Heart right ventricle (tissue), 16 donors: Measurements from ENCODE around the gene CDC42SE2. TPM values are rescaled to one million over a fixed set of nuclear protein-coding genes. Genes with fewer than 3 reads are reported as not detected.

Experiments used
- ATAC-seq, 8 donors: fragments of 200-7000 bp; cut with Tn5 transposase; one replicate each; pipeline ENCODE4 v1.9.1; 2020; ENCODE audit warnings: mild to moderate bottlenecking in 8 of 8, moderate library complexity in 8 of 8, moderate number of reproducible peaks in 1 of 8
- DNase-seq, 2 donors: peaks; one replicate each; pipeline ENCODE4 v3.0.0-alpha.2; 2020
- H3K27ac ChIP-seq, 10 donors: fragments of 200-600 bp; sonication (generic) in 2 of 10; one replicate each; pipeline versions ENCODE4 v1.5.0 to v1.8.0; 2020 to 2022; ENCODE audit warnings: mild to moderate bottlenecking in 3 of 10
- H3K27me3 ChIP-seq, 7 donors: fragments of 200-600 bp; one replicate each; pipeline ENCODE4 v1.8.0; 2021 to 2022; ENCODE audit warnings: mild to moderate bottlenecking in 2 of 7
- H3K36me3 ChIP-seq, 9 donors: fragments of 200-600 bp; sonication (generic) in 1 of 9; one replicate each; pipeline versions ENCODE4 v1.5.0 to v1.8.0; 2020 to 2022; ENCODE audit warnings: mild to moderate bottlenecking in 2 of 9
- H3K4me1 ChIP-seq, 9 donors: fragments of 200-600 bp; sonication (generic) in 1 of 9; one replicate each; pipeline versions ENCODE4 v1.5.0 to v1.8.0; 2020 to 2022; ENCODE audit warnings: mild to moderate bottlenecking in 4 of 9
- H3K4me3 ChIP-seq, 10 donors: fragments of 200-600 bp; sonication (generic) in 2 of 10; one replicate each; pipeline versions ENCODE4 v1.5.0 to v1.8.0; 2020 to 2022; ENCODE audit warnings: mild to moderate bottlenecking in 7 of 10, moderate library complexity in 2 of 10
- H3K9me3 ChIP-seq, 11 donors: fragments of 200-600 bp in 10 of 11; sonication (generic) in 2 of 11; one replicate each; pipeline versions ENCODE4 v1.5.0 to v1.8.0; 2013 to 2022; ENCODE audit warnings: mild to moderate bottlenecking in 2 of 11, control low read depth in 1 of 11, moderate library complexity in 1 of 11
- WGBS, 2 donors: extraction: QIAGEN DNeasy Blood & Tissue Kit; methylation state at CpG; one replicate each; pipeline ENCODE4 v1.1.7; 2013; ENCODE audit warnings: inconsistent platforms in 1 of 2; 5-methylcytosine and 5-hydroxymethylcytosine counted together
- intact Hi-C, 10 donors: fragments of 100-400 bp; cut with DNase I; formaldehyde crosslinking; loops; one replicate each; pipeline versions ENCODE4 v1.11.1 to v1.14.2; 2022
- polyA plus RNA-seq, 2 donors: library from polyadenylated mRNA; stranded (reverse); fragments of 200-250 nt; gene quantifications; one replicate each; pipeline ENCODE4 v1.2.3, GENCODE V29; 2013
- total RNA-seq, 10 donors: library from RNA; stranded (reverse); fragmentation: NEBNext Ultra II Directional in 3 of 10; extraction: Animal tissue kit (Norgen Biotek cat#: 25700) in 3 of 10; gene quantifications; one replicate each; pipeline versions ENCODE4 v1.2.1 to v1.2.4, GENCODE V29; 2021 to 2023
- TF ChIP-seq, protein P1 (sequence below), 9 donors: fragments of 200-600 bp; sonication (generic) in 2 of 9; IDR thresholded peaks; one replicate each; pipeline versions ENCODE4 v1.5.0 to v1.8.0; 2021 to 2022; ENCODE audit warnings: antibody characterized with exemption in 9 of 9, mild to moderate bottlenecking in 5 of 9, moderate library complexity in 1 of 9
- donor health status: Arrhythmogenic right ventricular cardiomyopathy.
- donor health status: ischemic (EF 13 %, LVEDD 7.1; RV severe dilation, severe dysfunction).
- donor health status: healthy with polysubstance abuse.
- donor health status: DM: no; HTN: yes; CAD: no.
- donor health status: DM: no; HTN: no; CAD: no.
- donor health status: ischemic (EF 25% LVEDD 6.9; RV normal size, moderate dysfunction).
- donor health status: ischemic (EF 25% LVEDD 5.7; RV mildly dilated, moderate dysfunction).
- donor health status: healthy.
- donor health status: DM: yes; HTN: yes; CAD: no.
- donor health status: Ischemic cardiomyopathy.
- donor health status: ischemic (EF 35%, LVEDD 5.7; RV mildly dilated, moderate dysfunction).
- donor health status: nonischemic (EF 11% LVEDD 7.7; RV severe dilation, severe dysfunction).
- donor health status: DM: yes; HTN: yes; CAD: no.
- donor health status: PGD.
- donor health status: ischemic (EF 29% LVEDD 5.4; RV normal size, mild dysfunction).
- donor health status: nonischemic (EF 23%, LVEDD 6.1; RV moderate dilation, normal function).

CDC42SE2 gene
- total and polyA plus RNA-seq, 12 donors: 5.4 to 25.8 (median 11.1) TPM

DNA sequence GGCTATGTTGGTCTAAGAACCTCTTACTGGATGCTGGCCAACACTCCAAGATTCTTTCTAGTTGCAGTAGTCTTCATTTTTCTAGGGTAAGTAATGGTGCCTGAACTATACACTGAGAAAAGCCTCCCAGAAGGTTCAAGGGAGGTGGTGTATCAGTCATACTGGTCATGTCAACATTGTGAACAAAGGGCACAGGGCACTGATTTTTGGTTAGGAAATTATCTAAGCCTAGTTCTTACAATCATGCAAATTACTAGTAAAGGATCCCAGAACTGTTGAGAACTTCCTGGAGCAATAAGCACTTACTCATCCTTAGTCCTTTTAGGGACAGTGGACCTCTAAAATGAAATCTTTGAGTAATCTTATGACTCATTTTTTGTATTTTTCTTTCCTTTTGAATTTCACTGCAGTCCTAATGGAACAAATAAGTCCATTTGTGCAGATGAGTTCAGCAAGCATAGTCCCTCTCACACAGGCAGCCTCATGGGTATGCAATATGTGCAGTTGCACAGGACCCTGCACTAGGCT is 21.1 kb upstream of the CDC42SE2 start:
- intact Hi-C loops: no loop called here

DNA sequence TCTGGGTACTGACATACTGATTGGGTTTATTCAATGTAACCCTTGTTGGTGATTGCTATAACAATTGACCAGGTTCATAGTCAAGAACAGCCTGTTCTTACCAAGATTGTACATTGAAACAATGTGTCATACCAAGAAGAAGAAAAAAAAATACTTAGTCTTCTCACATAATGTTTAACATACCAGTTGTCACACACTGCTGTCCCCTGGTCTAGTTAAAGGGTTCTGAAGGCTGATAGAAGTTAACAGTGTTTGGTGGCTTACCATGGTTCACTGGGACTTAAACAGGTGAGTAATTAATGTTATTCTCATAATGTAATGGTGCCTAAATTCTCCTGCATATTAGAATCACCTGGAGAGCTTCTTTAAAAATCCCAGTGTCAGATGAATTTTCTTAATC is 18.5 kb upstream of the CDC42SE2 start:
- TF ChIP-seq, protein P1, sequence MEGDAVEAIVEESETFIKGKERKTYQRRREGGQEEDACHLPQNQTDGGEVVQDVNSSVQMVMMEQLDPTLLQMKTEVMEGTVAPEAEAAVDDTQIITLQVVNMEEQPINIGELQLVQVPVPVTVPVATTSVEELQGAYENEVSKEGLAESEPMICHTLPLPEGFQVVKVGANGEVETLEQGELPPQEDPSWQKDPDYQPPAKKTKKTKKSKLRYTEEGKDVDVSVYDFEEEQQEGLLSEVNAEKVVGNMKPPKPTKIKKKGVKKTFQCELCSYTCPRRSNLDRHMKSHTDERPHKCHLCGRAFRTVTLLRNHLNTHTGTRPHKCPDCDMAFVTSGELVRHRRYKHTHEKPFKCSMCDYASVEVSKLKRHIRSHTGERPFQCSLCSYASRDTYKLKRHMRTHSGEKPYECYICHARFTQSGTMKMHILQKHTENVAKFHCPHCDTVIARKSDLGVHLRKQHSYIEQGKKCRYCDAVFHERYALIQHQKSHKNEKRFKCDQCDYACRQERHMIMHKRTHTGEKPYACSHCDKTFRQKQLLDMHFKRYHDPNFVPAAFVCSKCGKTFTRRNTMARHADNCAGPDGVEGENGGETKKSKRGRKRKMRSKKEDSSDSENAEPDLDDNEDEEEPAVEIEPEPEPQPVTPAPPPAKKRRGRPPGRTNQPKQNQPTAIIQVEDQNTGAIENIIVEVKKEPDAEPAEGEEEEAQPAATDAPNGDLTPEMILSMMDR (IDR thresholded peaks at IDR 0.05): no peak

More for the DNA sequence above, 21.1 kb upstream of the CDC42SE2 start:
- H3K27ac ChIP-seq: no peak overlapping the region
- no peaks in the 10 kb centered on the region for H3K27me3 ChIP-seq
- H3K4me3 ChIP-seq: no peak overlapping the region
- DNase-seq: no peak
- no peaks in the 10 kb centered on the region for H3K36me3 ChIP-seq
- H3K4me1 ChIP-seq: peaks cover 0 to 11% (median 0%) of the 10 kb centered on the region in 9 donors
- peaks cover 0 to 22% (median 0%) of the 10 kb centered on the region in 11 donors for H3K9me3 ChIP-seq
- TF ChIP-seq, protein P1 (IDR thresholded peaks at IDR 0.05): no peak
- no peak for ATAC-seq

DNA sequence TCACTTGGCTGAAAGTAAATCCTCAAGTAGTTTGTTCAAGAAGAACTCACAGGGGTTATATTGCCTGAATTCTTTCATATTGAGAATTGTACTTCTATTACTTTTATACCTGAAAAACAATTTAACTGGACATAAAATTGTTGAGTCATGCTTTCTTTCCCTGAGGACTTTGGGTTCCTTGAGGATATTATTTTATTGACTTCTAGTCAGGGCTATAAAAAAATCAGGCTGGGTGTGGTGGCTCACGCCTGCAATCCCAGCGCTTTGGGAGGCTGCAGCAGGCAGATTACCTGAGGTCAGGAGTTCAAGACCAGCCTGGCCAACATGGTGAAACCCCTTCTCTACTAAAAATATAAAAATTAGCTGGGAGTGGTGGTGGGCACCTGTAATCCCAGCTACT is 17.9 kb upstream of the CDC42SE2 start:
- no peak overlapping the region for H3K27ac ChIP-seq
- TF ChIP-seq, protein P1 (IDR thresholded peaks at IDR 0.05): no peak
- H3K4me3 ChIP-seq: no peak overlapping the region
- intact Hi-C loops: no loop called here
- no peaks in the 10 kb centered on the region for H3K36me3 ChIP-seq
- no peak for DNase-seq
- peaks cover 0 to 22% (median 0%) of the 10 kb centered on the region in 11 donors for H3K9me3 ChIP-seq
- H3K4me1 ChIP-seq: peaks cover 0 to 19% (median 0%) of the 10 kb centered on the region in 9 donors
- H3K27me3 ChIP-seq: no peaks in the 10 kb centered on the region
- no peak for ATAC-seq
- 91 to 97% methylated on average over 2 of the region's 2 CpGs for WGBS, 2 donors

More for the DNA sequence above, 18.5 kb upstream of the CDC42SE2 start:
- H3K27me3 ChIP-seq: no peaks in the 10 kb centered on the region
- H3K4me1 ChIP-seq: peaks cover 0 to 14% (median 0%) of the 10 kb centered on the region in 9 donors
- no peaks in the 10 kb centered on the region for H3K36me3 ChIP-seq
- peaks cover 0 to 22% (median 0%) of the 10 kb centered on the region in 11 donors for H3K9me3 ChIP-seq
- intact Hi-C loops: no loop called here
- H3K4me3 ChIP-seq: no peak overlapping the region
- H3K27ac ChIP-seq: no peak overlapping the region
- DNase-seq: no peak
- ATAC-seq: no peak

DNA sequence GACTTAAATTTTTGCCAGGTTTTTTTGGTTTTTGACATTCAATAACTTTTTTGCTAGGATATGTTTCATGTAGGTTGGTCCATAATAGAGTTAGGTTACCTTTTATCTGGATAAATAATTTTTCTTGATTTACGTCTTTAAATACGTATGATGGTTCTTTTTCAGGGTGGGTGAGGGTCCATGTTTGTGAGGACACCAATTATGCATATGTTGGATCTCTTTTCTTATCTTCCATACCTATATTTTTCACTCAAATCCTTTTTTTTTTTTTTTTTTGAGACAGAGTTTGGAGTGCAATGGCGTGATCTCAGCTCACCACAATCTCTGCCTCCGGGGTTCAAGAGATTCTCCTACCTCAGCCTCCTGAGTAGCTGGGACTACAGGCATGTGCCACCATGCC is 17.3 kb upstream of the CDC42SE2 start:
- peaks cover 0 to 24% (median 0%) of the 10 kb centered on the region in 9 donors for H3K4me1 ChIP-seq
- H3K4me3 ChIP-seq: no peak overlapping the region
- TF ChIP-seq, protein P1 (IDR thresholded peaks at IDR 0.05): no peak
- WGBS, 2 donors: 93 to 95% methylated on average over 4 of the region's 4 CpGs
- intact Hi-C loops: no loop called here
- no peaks in the 10 kb centered on the region for H3K36me3 ChIP-seq
- ATAC-seq (no peak), DNase-seq (no peak)
- H3K27me3 ChIP-seq: no peaks in the 10 kb centered on the region
- peaks cover 0 to 22% (median 0%) of the 10 kb centered on the region in 11 donors for H3K9me3 ChIP-seq
- H3K27ac ChIP-seq: no peak overlapping the region
